ENCODE data around the gene JAML.

- TF ChIP-seq POLR2AphosphoS5 (IDR thresholded peaks at IDR 0.05; ENCODE audit: borderline replicate concordance, low read depth, low read length) (no peak), EZH2 (IDR thresholded peaks at IDR 0.05) (no peak)
Observed at GRCh38 chr11:118213781-118214180, 11.0 kb downstream of the JAML start.

Measured in SK-N-MC (cell line).